ENCODE data around the gene NCOA7. TPM values are rescaled to one million over a fixed set of nuclear protein-coding genes. Genes with fewer than 3 reads are reported as not detected.
"Not testable (repeated sequence)": the region's sequence is repeated elsewhere in the genome, so short reads cannot be mapped to it uniquely, and the experiment has no call there.

Gene NCOA7
- total and polyA plus RNA-seq, 11 donors, result 3.8 to 23.1 (median 8.2) TPM

DNA sequence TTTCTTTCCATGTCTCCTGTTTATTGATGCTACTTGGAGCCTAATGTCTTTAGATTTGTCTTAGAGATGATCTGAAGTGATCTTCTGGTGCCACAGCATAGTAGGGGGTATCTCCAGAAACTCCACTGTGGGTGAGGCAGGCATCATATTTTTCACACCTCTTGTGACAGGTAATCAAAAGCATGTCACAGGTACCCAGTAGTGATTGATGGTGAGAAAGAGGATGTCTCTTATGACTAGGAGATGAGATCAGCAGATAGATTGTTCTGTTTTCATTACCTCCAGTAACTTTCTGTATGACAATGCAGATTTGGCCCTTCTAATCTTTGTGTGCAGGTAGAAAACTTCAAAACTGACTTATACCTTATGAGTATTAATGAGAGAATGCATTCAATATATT lies 13.5 kb downstream of the NCOA7 start:
- H3K4me3 ChIP-seq, result no peak overlapping the region
- H3K9me3 ChIP-seq, result no peaks in the 10 kb centered on the region
- no peak overlapping the region for H3K27ac ChIP-seq
- TF ChIP-seq CTCF (IDR thresholded peaks at IDR 0.05) (no peak), POLR2A (IDR thresholded peaks at IDR 0.05) (no peak)
- H3K4me1 ChIP-seq, result peaks cover 0 to 53% (median 8%) of the 10 kb centered on the region in 12 donors
- intact Hi-C loops (cut with DNase I), result no loop called here
- DNase-seq (no peak), ATAC-seq (no peak)
- H3K27me3 ChIP-seq, result no peaks in the 10 kb centered on the region
- H3K36me3 ChIP-seq, result peaks cover 0 to 15% (median 0%) of the 10 kb centered on the region in 9 donors

DNA sequence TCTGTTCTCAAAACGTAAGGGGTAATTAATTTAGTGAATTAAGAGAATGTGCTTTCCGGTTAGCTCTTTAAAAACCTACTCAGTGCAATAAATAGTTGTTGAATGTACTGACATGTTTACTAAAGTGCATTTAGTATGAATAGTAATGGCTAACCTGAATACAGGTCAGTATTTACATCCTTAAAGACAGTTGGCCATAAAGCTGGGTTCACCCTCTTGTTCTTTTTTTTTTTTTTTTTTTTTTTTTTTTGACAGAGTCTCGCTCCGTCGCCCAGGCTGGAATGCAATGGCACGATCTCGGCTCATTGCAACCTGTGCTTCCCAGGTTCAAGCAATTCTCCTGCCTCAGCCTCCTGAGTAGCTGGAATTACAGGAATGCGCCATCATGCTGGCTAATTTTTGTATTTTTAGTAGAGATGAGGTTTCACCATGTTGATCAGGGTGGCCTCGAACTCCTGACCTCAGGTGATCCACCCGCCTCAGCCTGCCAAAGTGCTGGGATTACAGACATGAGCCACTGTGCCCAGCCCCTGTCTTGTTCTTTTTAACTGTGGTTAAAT lies 14.2 kb downstream of the NCOA7 start:
- H3K4me3 ChIP-seq; ATAC-seq; H3K27ac ChIP-seq; DNase-seq; H3K27me3 ChIP-seq; intact Hi-C loops (cut with DNase I); H3K9me3 ChIP-seq: not testable (repeated sequence)
- WGBS, 4 donors, result 92 to 98% (median 97%) methylated on average over 10 of the region's 10 CpGs
- H3K4me1 ChIP-seq, result peaks cover 0 to 54% (median 8%) of the 10 kb centered on the region in 12 donors
- peaks cover 0 to 15% (median 0%) of the 10 kb centered on the region in 9 donors for H3K36me3 ChIP-seq

DNA sequence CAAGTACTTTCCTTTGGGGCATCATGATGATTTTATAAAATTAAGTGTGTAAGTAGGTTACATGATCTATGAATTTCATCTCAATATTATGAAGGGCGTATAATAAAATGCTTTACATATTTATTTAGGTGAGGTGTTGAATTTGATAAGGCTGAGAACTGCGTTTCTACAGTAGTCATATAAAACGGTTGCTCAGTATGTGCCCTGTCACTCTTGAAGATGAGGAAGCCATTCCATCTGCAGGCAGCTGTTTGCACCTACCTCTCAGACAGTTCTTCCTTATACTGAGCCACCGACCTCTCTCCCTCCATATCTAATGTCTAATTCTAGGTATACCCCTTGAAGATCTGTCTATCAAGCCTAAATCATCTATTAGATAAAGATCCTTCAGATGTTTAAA lies 16.1 kb downstream of the NCOA7 start:
- ATAC-seq (no peak), DNase-seq (no peak)
- no peaks in the 10 kb centered on the region for H3K9me3 ChIP-seq
- intact Hi-C loops (cut with DNase I), result no loop called here
- TF ChIP-seq CTCF (IDR thresholded peaks at IDR 0.05), result no peak
- no peak for TF ChIP-seq POLR2A (IDR thresholded peaks at IDR 0.05)
- peaks cover 0 to 6% (median 0%) of the 10 kb centered on the region in 9 donors for H3K36me3 ChIP-seq
- no peaks in the 10 kb centered on the region for H3K27me3 ChIP-seq
- no peak overlapping the region for H3K4me3 ChIP-seq
- H3K27ac ChIP-seq, result no peak overlapping the region
- WGBS, 4 donors, result 82 to 89% (median 86%) methylated on average over 4 of the region's 4 CpGs
- H3K4me1 ChIP-seq, result peaks cover 0 to 62% (median 11%) of the 10 kb centered on the region in 12 donors

GRCh38 chr6:125807293-125807692 lies 16.5 kb downstream of the NCOA7 start:
- Histone ChIP-seq H3K27me3 (no peaks in the 10 kb centered on the region), H3K27ac (no peak overlapping the region), H3K9me3 (no peaks in the 10 kb centered on the region), H3K36me3 (peaks cover 0 to 6% (median 0%) of the 10 kb centered on the region in 9 donors), H3K4me1 (peaks cover 0 to 62% (median 16%) of the 10 kb centered on the region in 12 donors), H3K4me3 (no peak overlapping the region)
- WGBS, 4 donors, result 93 to 98% (median 96%) methylated on average over 4 of the region's 4 CpGs
- intact Hi-C loops (cut with DNase I), result no loop called here
- DNase-seq (no peak), ATAC-seq (no peak)
- no peak for TF ChIP-seq POLR2A (IDR thresholded peaks at IDR 0.05)
- TF ChIP-seq CTCF (IDR thresholded peaks at IDR 0.05), result no peak

DNA sequence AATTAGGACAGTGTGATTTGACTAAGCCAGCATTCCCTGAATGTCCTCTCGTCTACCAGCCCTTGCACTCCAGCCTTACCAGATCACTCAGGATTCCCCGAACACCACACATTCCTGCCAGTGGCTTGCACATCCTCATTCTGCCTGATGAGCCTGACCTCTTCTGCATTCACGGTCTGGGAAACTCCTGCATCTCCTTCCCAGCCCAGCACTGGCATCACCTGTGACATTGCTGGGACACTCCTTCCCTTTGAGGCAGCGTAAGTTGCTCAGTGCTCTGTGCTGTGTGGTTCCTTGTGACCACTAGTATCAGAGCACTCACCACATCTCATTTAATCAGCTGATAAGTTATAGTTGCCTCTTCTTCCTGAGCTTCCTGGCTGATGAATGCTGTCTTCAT lies 17.3 kb downstream of the NCOA7 start:
- peaks cover 0 to 6% (median 0%) of the 10 kb centered on the region in 9 donors for H3K36me3 ChIP-seq
- H3K27ac ChIP-seq, result no peak overlapping the region
- TF ChIP-seq CTCF (IDR thresholded peaks at IDR 0.05) (no peak), POLR2A (IDR thresholded peaks at IDR 0.05) (no peak)
- intact Hi-C loops (cut with DNase I), result no loop called here
- ATAC-seq (no peak), DNase-seq (no peak)
- H3K4me3 ChIP-seq, result no peak overlapping the region
- H3K4me1 ChIP-seq, result peaks cover 0 to 62% (median 19%) of the 10 kb centered on the region in 12 donors
- H3K9me3 ChIP-seq, result no peaks in the 10 kb centered on the region
- 64 to 85% (median 77%) methylated on average over 4 of the region's 4 CpGs for WGBS, 4 donors
- no peaks in the 10 kb centered on the region for H3K27me3 ChIP-seq

Measured in heart left ventricle (tissue), 16 donors.